Activated naive CD4-positive, alpha-beta T cell treated with anti-CD3 and anti-CD28 coated beads, Interleukin-2, amount 10 ng/mL, durations not matched to agents 5 hours and 36 hours (primary cell): ENCODE results near the gene NBEAL2. TPM values are rescaled to one million over a fixed set of nuclear protein-coding genes. Genes with fewer than 3 reads are reported as not detected.

Experiments used
- total RNA-seq, 2 experiments: library from RNA; stranded (reverse); gene quantifications; one replicate each; pipeline ENCODE4 v1.2.3, GENCODE V29; 2021

Gene NBEAL2
- total RNA-seq, result 100 to 1,000 TPM; 187 to 193 TPM

DNA sequence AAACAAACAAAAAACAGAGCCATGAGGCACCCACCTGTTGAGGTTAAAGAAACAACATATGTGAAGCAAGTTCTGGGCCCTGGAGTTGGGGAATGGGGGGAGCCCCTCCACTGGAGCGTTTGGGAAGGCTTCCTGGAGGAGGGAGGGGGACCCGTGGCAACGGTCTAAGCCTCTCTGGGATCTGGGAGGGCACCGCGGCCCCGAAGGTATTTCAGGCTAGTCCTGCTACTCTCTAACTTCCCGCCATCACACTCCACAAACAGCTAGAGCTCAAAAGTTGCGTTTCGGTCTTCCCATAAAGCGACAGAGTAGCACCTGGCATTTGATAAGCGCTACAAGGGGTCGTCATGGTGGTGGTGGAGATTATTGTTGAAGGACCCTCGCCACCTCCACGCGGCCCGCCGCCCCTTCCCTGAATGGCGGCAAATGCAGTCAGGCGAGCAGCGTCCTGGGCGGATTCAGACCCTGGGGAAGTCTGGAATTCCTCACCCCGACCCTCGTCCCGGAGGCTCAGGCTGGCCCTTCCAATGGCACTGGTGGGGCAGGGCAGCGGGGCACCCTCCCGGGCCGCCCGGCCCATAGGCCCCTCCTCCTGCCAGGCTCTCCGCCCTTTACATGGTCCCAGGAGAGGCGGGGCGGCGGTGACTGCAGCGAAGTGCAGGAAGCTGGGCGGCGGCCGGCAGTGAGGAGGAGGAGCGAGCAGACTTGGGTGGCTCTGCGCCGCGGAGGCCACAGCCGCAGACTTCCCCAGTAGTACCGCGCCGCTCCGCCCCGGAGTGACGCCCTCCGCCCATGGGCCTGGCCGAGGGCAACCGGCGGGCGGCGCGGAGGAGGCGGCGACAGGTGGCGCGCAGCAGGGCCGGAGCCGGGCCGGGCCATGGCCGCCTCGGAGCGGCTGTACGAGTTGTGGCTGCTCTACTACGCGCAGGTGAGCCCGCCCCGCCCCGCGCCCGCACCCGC is at the start of gene NBEAL2:
TSS of gene NBEAL2 (plus strand) at position 682 of the 960 bp plus-strand sequence. CDS start at position 878, 196 bp downstream.

GRCh38 chr3:46976326-46977190 is 2.9 kb upstream of the NBEAL2 start, which contains the start of gene CCDC12:
Gene CCDC12, minus strand, starts transcription at chr3:46976745. Its CDS starts 13 bp downstream, at chr3:46976732.

Other genes starting within 250 kb of the NBEAL2 start
- not detected for gene MYL3, start 116.2 kb upstream of the NBEAL2 start, total RNA-seq
- not detected for gene PTH1R, start 101.9 kb upstream of the NBEAL2 start, total RNA-seq
- gene CCDC12, start 2.9 kb upstream of the NBEAL2 start, total RNA-seq, result 10 to 100 TPM; 51.1 to 52.0 TPM
- gene SETD2, start 184.4 kb downstream of the NBEAL2 start, total RNA-seq, result 10 to 100 TPM; 45.5 to 45.6 TPM